GM21737 (cell line): Measurements from ENCODE around the gene SLK.

Source experiments
- ATAC-seq: cut with Tn5 transposase; IDR thresholded peaks from one replicate; pipeline ENCODE4 v1.9.1; 2021; ENCODE audit warnings: mild to moderate bottlenecking, moderate library complexity; ENCODE audit not compliant: unreplicated experiment

SLK gene

GRCh38 chr10:103941801-103942200, 25.1 kb upstream of the SLK start:
- no peak for ATAC-seq

- ATAC-seq = no peak
Measured at GRCh38 chr10:103942866-103943265, 24.1 kb upstream of the SLK start.

- no peak for ATAC-seq
Measured at GRCh38 chr10:103947799-103948516, 19.0 kb upstream of the SLK start.

- no peak for ATAC-seq
Measured at GRCh38 chr10:103949728-103950127, 17.2 kb upstream of the SLK start.

GRCh38 chr10:103951183-103951582, 15.8 kb upstream of the SLK start:
- ATAC-seq = no peak

GRCh38 chr10:103951942-103952341, 15.0 kb upstream of the SLK start:
- no peak for ATAC-seq

- ATAC-seq = no peak
Measured at GRCh38 chr10:103954543-103954942, 12.4 kb upstream of the SLK start.

GRCh38 chr10:103958996-103959395, 7.9 kb upstream of the SLK start:
- no peak for ATAC-seq

GRCh38 chr10:103960103-103960502, 6.8 kb upstream of the SLK start:
- no peak for ATAC-seq

GRCh38 chr10:103967448-103968071, 620 bp downstream of the SLK start:
- ATAC-seq = peak; percentile 39

GRCh38 chr10:103968441-103969391, 1.8 kb downstream of the SLK start:
- ATAC-seq = no peak

GRCh38 chr10:103969436-103969835, 2.5 kb downstream of the SLK start:
- ATAC-seq = no peak

GRCh38 chr10:103969857-103970627, 3.1 kb downstream of the SLK start:
- no peak for ATAC-seq

GRCh38 chr10:103975169-103975568, 8.2 kb downstream of the SLK start:
- no peak for ATAC-seq

- ATAC-seq = no peak
Measured at GRCh38 chr10:103977204-103977603, 10.3 kb downstream of the SLK start.

GRCh38 chr10:103979530-103979929, 12.6 kb downstream of the SLK start:
- ATAC-seq = no peak

GRCh38 chr10:103980288-103980906, 13.5 kb downstream of the SLK start:
- no peak for ATAC-seq

- ATAC-seq = no peak
Measured at GRCh38 chr10:103982639-103983038, 15.7 kb downstream of the SLK start.

GRCh38 chr10:103983367-103983911, 16.5 kb downstream of the SLK start:
- ATAC-seq = peak; percentile 78

GRCh38 chr10:103985726-103986125, 18.8 kb downstream of the SLK start:
- no peak for ATAC-seq
